GM12878 (cell line): ENCODE data around the gene COL9A3. TPM values are rescaled to one million over a fixed set of nuclear protein-coding genes. Genes with fewer than 3 reads are reported as not detected.

ENCODE experiments used
- ATAC-seq: fragments of 200-7000 bp; cut with Tn5 transposase; 3 replicates; pipeline ENCODE4 v1.9.1; 2020; ENCODE audit warnings: mild to moderate bottlenecking, moderate library complexity
- BruUV-seq: library from RNA; stranded (reverse); fragments of 400-500 nt; replicated peaks from 2 replicates; lab custom pipeline; 2021; lab: Mats Ljungman, UMichigan
- CTCF ChIA-PET: fragments of 300-600 bp; sonication (Branson Sonifier 250); formaldehyde crosslinking; extraction: SDS; loops from one replicate; lab custom pipeline; 2021; ENCODE audit warnings: inconsistent platforms; lab: Yijun Ruan, JAX
- POLR2A ChIA-PET: fragments of 350-600 bp; formaldehyde crosslinking; extraction: SDS; loops from one replicate; lab custom pipeline; 2021; ENCODE audit warnings: inconsistent platforms; lab: Charles Lee
- RAD21 ChIA-PET: fragments of 300-600 bp; sonication (Branson Sonifier 250); formaldehyde crosslinking; loops from one replicate; lab custom pipeline; 2023; ENCODE audit warnings: antibody characterized with exemption; ENCODE audit not compliant: unreplicated experiment; lab: Charles Lee
- SMC1A ChIA-PET: fragments of 300-600 bp; sonication (Branson Sonifier 250); formaldehyde crosslinking; loops from one replicate; lab custom pipeline; 2023; ENCODE audit not compliant: unreplicated experiment, uncharacterized antibody; lab: Charles Lee
- DNase-seq: peaks from one replicate; pipeline ENCODE4 v3.0.0-alpha.2; 2011; ENCODE audit warnings: low read depth, low spot score
- FAIRE-seq: peaks from 3 replicates; lab custom pipeline; 2011; peaks lifted over from hg19 to GRCh38; lab: Jason Lieb, UNC
- H2AFZ ChIP-seq: 2 replicates; pipeline ENCODE4 v1.6.0; 2011; ENCODE audit warnings: low read depth, low read length, control low read depth; ENCODE audit not compliant: control insufficient read depth
- H3K27ac ChIP-seq: 2 replicates; pipeline ENCODE4 v1.5.1; 2011; ENCODE audit warnings: control low read depth; ENCODE audit not compliant: control insufficient read depth, insufficient read depth
- H3K27me3 ChIP-seq, 2 experiments: replicated peaks in 1 of 2; 2 replicates each; pipeline versions ENCODE4 v1.6.0 to v1.6.1; 2011; ENCODE audit warnings: low read length in 1 of 2; ENCODE audit not compliant: control insufficient read depth in 2 of 2, insufficient read depth in 2 of 2
- H3K36me3 ChIP-seq, 2 experiments: 2 replicates each; pipeline ENCODE4 v1.5.1; 2011; ENCODE audit warnings: low read length in 1 of 2; ENCODE audit not compliant: control insufficient read depth in 2 of 2, insufficient read depth in 2 of 2
- H3K4me1 ChIP-seq: 2 replicates; pipeline ENCODE4 v1.6.1; 2011; ENCODE audit warnings: mild to moderate bottlenecking, low read length, moderate library complexity, mixed read lengths; ENCODE audit not compliant: control insufficient read depth, insufficient read depth
- H3K4me2 ChIP-seq: 2 replicates; pipeline ENCODE4 v1.6.0; 2011; ENCODE audit warnings: control low read depth; ENCODE audit not compliant: control insufficient read depth, insufficient read depth
- H3K4me3 ChIP-seq: fragments of 200-600 bp; sonication (generic); 2 replicates; pipeline ENCODE4 v1.5.1; 2016
- H3K79me2 ChIP-seq: 2 replicates; pipeline ENCODE4 v1.6.0; 2011; ENCODE audit warnings: low read length; ENCODE audit not compliant: control insufficient read depth, insufficient read depth
- H3K9ac ChIP-seq: 2 replicates; pipeline ENCODE4 v1.8.0; 2011; ENCODE audit warnings: low read length, control low read depth, mixed read lengths; ENCODE audit not compliant: control insufficient read depth, insufficient read depth
- H3K9me3 ChIP-seq: replicated peaks from 3 replicates; pipeline ENCODE4 v1.5.1; 2011; ENCODE audit warnings: mild to moderate bottlenecking, low read length; ENCODE audit not compliant: control insufficient read depth, insufficient read depth
- H4K20me1 ChIP-seq: 2 replicates; pipeline ENCODE4 v1.6.0; 2011; ENCODE audit not compliant: control insufficient read depth, insufficient read depth
- ASH2L ChIP-seq: fragments of 300-600, 200-600 bp; sonication (generic); IDR thresholded peaks from 2 replicates; pipeline ENCODE4 v1.6.1; 2017; ENCODE audit warnings: low read depth, mild to moderate bottlenecking, borderline replicate concordance
- BHLHE40 ChIP-seq, 2 experiments: fragments of 450-650 bp in 1 of 2; IDR thresholded peaks; 2 replicates each; pipeline ENCODE4 v1.6.1; 2011 to 2017; ENCODE audit warnings: low read depth in 2 of 2, borderline replicate concordance in 1 of 2, improper control_type of control experiment in 1 of 2, low read length in 1 of 2, mild to moderate bottlenecking in 1 of 2
- CREM ChIP-seq: IDR thresholded peaks from 2 replicates; pipeline ENCODE4 v1.6.1; 2014; ENCODE audit warnings: antibody characterized with exemption, low read depth
- GABPA ChIP-seq: IDR thresholded peaks from 2 replicates; pipeline ENCODE4 v1.6.1; 2014; ENCODE audit warnings: antibody characterized with exemption, low read depth, mild to moderate bottlenecking, inconsistent platforms
- GATAD2B ChIP-seq: fragments of 450-650 bp; conservative IDR thresholded peaks from 2 replicates; pipeline ENCODE4 v1.6.1; 2017; ENCODE audit warnings: low read depth, mild to moderate bottlenecking, moderate library complexity
- NR2C1 ChIP-seq: fragments of 450-650 bp; IDR thresholded peaks from 2 replicates; pipeline ENCODE4 v1.6.1; 2017; ENCODE audit warnings: antibody characterized with exemption, mild to moderate bottlenecking, moderate library complexity
- POLR2A ChIP-seq: IDR thresholded peaks from 2 replicates; pipeline ENCODE4 v1.6.1; 2011; ENCODE audit warnings: low read depth, mild to moderate bottlenecking, low read length
- RFX5 ChIP-seq: IDR thresholded peaks from 2 replicates; pipeline ENCODE4 v1.6.1; 2011; ENCODE audit warnings: low read depth, low read length, improper control_type of control experiment
- SIN3A ChIP-seq: IDR thresholded peaks from 2 replicates; pipeline ENCODE4 v1.6.1; 2012; ENCODE audit warnings: low read depth, low read length, improper control_type of control experiment
- SUPT20H ChIP-seq: IDR thresholded peaks from 2 replicates; pipeline ENCODE4 v1.6.1; 2011; ENCODE audit warnings: low read depth, mild to moderate bottlenecking, low read length, moderate library complexity, borderline replicate concordance; ENCODE audit not compliant: control insufficient read depth
- ZNF217 ChIP-seq: fragments of 450-650 bp; IDR thresholded peaks from 2 replicates; pipeline ENCODE4 v1.6.1; 2017; ENCODE audit warnings: antibody characterized with exemption, mild to moderate bottlenecking
- ZNF274 ChIP-seq: IDR thresholded peaks from one replicate; pipeline ENCODE4 v1.8.0; 2011; ENCODE audit not compliant: insufficient read length, insufficient read depth
- WGBS: methylation state at CpG from one replicate; pipeline ENCODE4 v1.1.6; 2016; ENCODE audit warnings: low lambda C conversion rate; ENCODE audit not compliant: insufficient replicate concordance, insufficient coverage; ENCODE audit errors: missing lambda C conversion rate; 5-methylcytosine and 5-hydroxymethylcytosine counted together
- in situ Hi-C: fragments of 300-500 bp; cut with MboI; formaldehyde crosslinking; loops from 9 replicates; pipeline ENCODE4 v1.14.3; 2018; ENCODE audit warnings: mixed read lengths
- intact Hi-C: fragments of 100-400 bp; cut with micrococcal nuclease; formaldehyde crosslinking; loops from one replicate; pipeline ENCODE4 v1.14.2; 2022; ENCODE audit not compliant: unreplicated experiment
- polyA plus RNA-seq, 11 experiments: library from polyadenylated mRNA; depleted of rRNA in 4 of 11; unstranded in 6 of 11; stranded (reverse) in 5 of 11; fragments of >200 nt; fragmentation: Nextera tagmentation in 4 of 11; fragmentation: Illumina TruSeq in 1 of 11; extraction: Ambion mirVana in 4 of 11; extraction: Trizol in 1 of 11; gene quantifications; 1 replicate in 1 of 11; 2 replicates in 10 of 11; pipeline versions ENCODE4 v1.2.1 to v1.2.3, GENCODE V29; 2011 to 2016; ENCODE audit warnings: inconsistent platforms in 2 of 11, missing spikeins in 2 of 11, low read depth in 1 of 11
- total RNA-seq, 4 experiments: library from RNA; depleted of rRNA in 3 of 4; stranded (reverse); fragments of >200 nt in 3 of 4; fragmentation: Illumina TruSeq in 1 of 4; extraction: Trizol in 1 of 4; gene quantifications; 2 replicates each; pipeline versions ENCODE4 v1.2.1 to v1.2.3, GENCODE V29; 2013 to 2021
- TF ChIP-seq, protein P1 (sequence below): fragments of 450-650 bp; IDR thresholded peaks from 2 replicates; pipeline ENCODE4 v1.6.1; 2014; ENCODE audit warnings: mild to moderate bottlenecking
- TF ChIP-seq, protein P2 (sequence below): fragments of 450-650 bp; IDR thresholded peaks from 2 replicates; pipeline ENCODE4 v1.6.1; 2018; ENCODE audit warnings: mild to moderate bottlenecking, low read depth, moderate library complexity; ENCODE audit not compliant: partially characterized antibody
- TF ChIP-seq, protein P3 (sequence below): IDR thresholded peaks from 2 replicates; pipeline ENCODE4 v1.6.1; 2011; ENCODE audit warnings: borderline replicate concordance, low read depth, mild to moderate bottlenecking, moderate library complexity, mixed read lengths, low read length; ENCODE audit not compliant: insufficient read depth; ENCODE audit errors: extremely low read length
- TF ChIP-seq, protein P4 (sequence below): fragments of 450-650 bp; formaldehyde crosslinking; IDR thresholded peaks from 2 replicates; pipeline ENCODE4 v1.4.0; 2022; ENCODE audit warnings: mild to moderate bottlenecking, moderate library complexity

COL9A3 gene
- total and polyA plus RNA-seq, 10 of the 15 experiments (the other 5 are each of a cell fraction or from before 2014, with no cell fraction given), result 0.09 to 1.7 (median 0.63) TPM; not detected in 1

DNA sequence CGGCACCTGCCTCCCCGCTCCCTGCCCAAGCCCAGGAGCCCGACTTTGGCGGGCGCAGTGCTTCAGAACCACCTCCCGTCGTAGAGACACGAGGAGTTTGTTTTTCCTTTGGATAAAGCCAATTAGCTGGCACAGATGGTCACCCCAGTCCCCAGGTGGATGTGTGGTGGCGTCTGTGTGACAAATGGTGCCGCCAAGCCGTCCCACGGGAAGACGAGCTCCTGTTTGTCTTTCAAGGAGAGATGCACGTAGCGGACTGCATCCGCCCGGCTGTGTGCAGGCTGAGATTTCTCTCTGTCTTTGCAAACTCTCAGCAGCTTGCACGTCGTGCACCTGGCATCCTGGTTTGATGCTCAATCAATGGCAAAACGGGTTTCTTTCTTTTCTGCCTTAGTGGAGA, 36.6 kb upstream of the COL9A3 start:
- intact Hi-C loops (no loop called here), in situ Hi-C loops (no loop called here)
- Histone ChIP-seq H3K4me2 (no peak overlapping the region), H3K9me3 (no peaks in the 10 kb centered on the region; the same call in 2 of the 3 replicates), H3K27me3 (peaks cover 0 to 1% of the 10 kb centered on the region in 2 experiments; a peak in 1 of 4 replicates), H3K79me2 (no peaks in the 10 kb centered on the region), H3K27ac (no peak overlapping the region), H3K4me1 (peaks cover 10% of the 10 kb centered on the region), H3K36me3 (no peaks in the 10 kb centered on the region), H3K4me3 (no peak overlapping the region), H2AFZ (no peak overlapping the region), H4K20me1 (no peaks in the 10 kb centered on the region), H3K9ac (no peak overlapping the region)
- WGBS, result 62% methylated on average over 20 of the region's 20 CpGs
- ATAC-seq (no peak), DNase-seq (no peak), FAIRE-seq (no peak)
- ChIA-PET POLR2A (no interaction called here), SMC1A (no interaction called here), CTCF (no interaction called here), RAD21 (no interaction called here)
- BruUV-seq, result no TSS peak
- TF ChIP-seq ASH2L, result no peak
- TF ChIP-seq, protein P1, sequence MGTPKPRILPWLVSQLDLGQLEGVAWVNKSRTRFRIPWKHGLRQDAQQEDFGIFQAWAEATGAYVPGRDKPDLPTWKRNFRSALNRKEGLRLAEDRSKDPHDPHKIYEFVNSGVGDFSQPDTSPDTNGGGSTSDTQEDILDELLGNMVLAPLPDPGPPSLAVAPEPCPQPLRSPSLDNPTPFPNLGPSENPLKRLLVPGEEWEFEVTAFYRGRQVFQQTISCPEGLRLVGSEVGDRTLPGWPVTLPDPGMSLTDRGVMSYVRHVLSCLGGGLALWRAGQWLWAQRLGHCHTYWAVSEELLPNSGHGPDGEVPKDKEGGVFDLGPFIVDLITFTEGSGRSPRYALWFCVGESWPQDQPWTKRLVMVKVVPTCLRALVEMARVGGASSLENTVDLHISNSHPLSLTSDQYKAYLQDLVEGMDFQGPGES, result no peak
- TF ChIP-seq SUPT20H, result no peak
- no peak for TF ChIP-seq GATAD2B
- TF ChIP-seq CREM, result no peak
- TF ChIP-seq NR2C1, result no peak
- TF ChIP-seq, protein P2, sequence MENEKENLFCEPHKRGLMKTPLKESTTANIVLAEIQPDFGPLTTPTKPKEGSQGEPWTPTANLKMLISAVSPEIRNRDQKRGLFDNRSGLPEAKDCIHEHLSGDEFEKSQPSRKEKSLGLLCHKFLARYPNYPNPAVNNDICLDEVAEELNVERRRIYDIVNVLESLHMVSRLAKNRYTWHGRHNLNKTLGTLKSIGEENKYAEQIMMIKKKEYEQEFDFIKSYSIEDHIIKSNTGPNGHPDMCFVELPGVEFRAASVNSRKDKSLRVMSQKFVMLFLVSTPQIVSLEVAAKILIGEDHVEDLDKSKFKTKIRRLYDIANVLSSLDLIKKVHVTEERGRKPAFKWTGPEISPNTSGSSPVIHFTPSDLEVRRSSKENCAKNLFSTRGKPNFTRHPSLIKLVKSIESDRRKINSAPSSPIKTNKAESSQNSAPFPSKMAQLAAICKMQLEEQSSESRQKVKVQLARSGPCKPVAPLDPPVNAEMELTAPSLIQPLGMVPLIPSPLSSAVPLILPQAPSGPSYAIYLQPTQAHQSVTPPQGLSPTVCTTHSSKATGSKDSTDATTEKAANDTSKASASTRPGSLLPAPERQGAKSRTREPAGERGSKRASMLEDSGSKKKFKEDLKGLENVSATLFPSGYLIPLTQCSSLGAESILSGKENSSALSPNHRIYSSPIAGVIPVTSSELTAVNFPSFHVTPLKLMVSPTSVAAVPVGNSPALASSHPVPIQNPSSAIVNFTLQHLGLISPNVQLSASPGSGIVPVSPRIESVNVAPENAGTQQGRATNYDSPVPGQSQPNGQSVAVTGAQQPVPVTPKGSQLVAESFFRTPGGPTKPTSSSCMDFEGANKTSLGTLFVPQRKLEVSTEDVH, result no peak
- no peak for TF ChIP-seq ZNF274
- TF ChIP-seq, protein P3, sequence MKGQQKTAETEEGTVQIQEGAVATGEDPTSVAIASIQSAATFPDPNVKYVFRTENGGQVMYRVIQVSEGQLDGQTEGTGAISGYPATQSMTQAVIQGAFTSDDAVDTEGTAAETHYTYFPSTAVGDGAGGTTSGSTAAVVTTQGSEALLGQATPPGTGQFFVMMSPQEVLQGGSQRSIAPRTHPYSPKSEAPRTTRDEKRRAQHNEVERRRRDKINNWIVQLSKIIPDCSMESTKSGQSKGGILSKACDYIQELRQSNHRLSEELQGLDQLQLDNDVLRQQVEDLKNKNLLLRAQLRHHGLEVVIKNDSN, result no peak
- TF ChIP-seq GABPA, result no peak
- no peak for TF ChIP-seq SIN3A
- TF ChIP-seq, protein P4, sequence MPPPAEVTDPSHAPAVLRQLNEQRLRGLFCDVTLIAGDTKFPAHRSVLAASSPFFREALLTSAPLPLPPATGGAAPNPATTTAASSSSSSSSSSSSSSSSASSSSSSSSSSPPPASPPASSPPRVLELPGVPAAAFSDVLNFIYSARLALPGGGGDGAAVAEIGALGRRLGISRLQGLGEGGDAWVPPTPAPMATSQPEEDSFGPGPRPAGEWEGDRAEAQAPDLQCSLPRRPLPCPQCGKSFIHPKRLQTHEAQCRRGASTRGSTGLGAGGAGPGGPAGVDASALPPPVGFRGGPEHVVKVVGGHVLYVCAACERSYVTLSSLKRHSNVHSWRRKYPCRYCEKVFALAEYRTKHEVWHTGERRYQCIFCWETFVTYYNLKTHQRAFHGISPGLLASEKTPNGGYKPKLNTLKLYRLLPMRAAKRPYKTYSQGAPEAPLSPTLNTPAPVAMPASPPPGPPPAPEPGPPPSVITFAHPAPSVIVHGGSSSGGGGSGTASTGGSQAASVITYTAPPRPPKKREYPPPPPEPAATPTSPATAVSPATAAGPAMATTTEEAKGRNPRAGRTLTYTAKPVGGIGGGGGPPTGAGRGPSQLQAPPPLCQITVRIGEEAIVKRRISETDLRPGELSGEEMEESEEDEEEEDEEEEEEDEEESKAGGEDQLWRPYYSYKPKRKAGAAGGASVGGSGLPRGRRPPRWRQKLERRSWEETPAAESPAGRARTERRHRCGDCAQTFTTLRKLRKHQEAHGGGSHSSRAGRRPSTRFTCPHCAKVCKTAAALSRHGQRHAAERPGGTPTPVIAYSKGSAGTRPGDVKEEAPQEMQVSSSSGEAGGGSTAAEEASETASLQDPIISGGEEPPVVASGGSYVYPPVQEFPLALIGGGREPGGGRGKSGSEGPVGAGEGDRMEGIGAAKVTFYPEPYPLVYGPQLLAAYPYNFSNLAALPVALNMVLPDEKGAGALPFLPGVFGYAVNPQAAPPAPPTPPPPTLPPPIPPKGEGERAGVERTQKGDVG (CRISPR knock-in tag), result no peak
- no peak for TF ChIP-seq ZNF217
- no peak for TF ChIP-seq POLR2A
- no peak for TF ChIP-seq RFX5
- no peak for TF ChIP-seq BHLHE40 (IDR thresholded peaks at IDR 0.05; ENCODE audit: borderline replicate concordance in 1 of 2, low read depth in 2 of 2, low read length in 1 of 2)
